Stimulated activated naive CD8-positive, alpha-beta T cell treated with anti-CD3 and anti-CD28 coated beads, Interleukin-15, Interleukin-2, amounts not matched to agents 100 ng/mL and 50 ng/mL, for 24 hours (primary cell): ENCODE data around the gene SPARCL1.
A peak's percentile ranks its signal among the peaks of the same experiment; 100 is the strongest.

Experiments used
- H3K27ac Mint-ChIP-seq: one replicate; pipeline ENCODE4 v1.8.0; 2021; ENCODE audit warnings: mild to moderate bottlenecking, mixed read lengths
- H3K27me3 Mint-ChIP-seq: one replicate; pipeline ENCODE4 v1.8.0; 2021; ENCODE audit warnings: mixed read lengths
- H3K36me3 Mint-ChIP-seq: one replicate; pipeline ENCODE4 v1.8.0; 2021; ENCODE audit warnings: low read depth, mixed read lengths
- H3K4me1 Mint-ChIP-seq: one replicate; pipeline ENCODE4 v1.8.0; 2021; ENCODE audit warnings: low read depth, mixed read lengths
- H3K4me3 Mint-ChIP-seq: one replicate; pipeline ENCODE4 v1.8.0; 2021; ENCODE audit warnings: mild to moderate bottlenecking, mixed read lengths
- H3K9me3 Mint-ChIP-seq: one replicate; pipeline ENCODE4 v1.8.0; 2021; ENCODE audit warnings: mixed read lengths

The SPARCL1 gene

GRCh38 chr4:87551361-87551760 lies 22.2 kb upstream of the SPARCL1 start:
- no peaks in the 10 kb centered on the region for H3K4me1 Mint-ChIP-seq
- H3K36me3 Mint-ChIP-seq: no peaks in the 10 kb centered on the region
- H3K27me3 Mint-ChIP-seq: no peaks in the 10 kb centered on the region
- no peak overlapping the region for H3K27ac Mint-ChIP-seq
- H3K9me3 Mint-ChIP-seq: no peaks in the 10 kb centered on the region
- no peak overlapping the region for H3K4me3 Mint-ChIP-seq

- Mint-ChIP-seq H3K4me3 (no peak overlapping the region), H3K27ac (no peak overlapping the region), H3K36me3 (no peaks in the 10 kb centered on the region), H3K9me3 (no peaks in the 10 kb centered on the region), H3K4me1 (no peaks in the 10 kb centered on the region), H3K27me3 (no peaks in the 10 kb centered on the region)
These were observed 18.0 kb upstream of the SPARCL1 start for GRCh38 chr4:87547016-87547708.

- H3K27me3 Mint-ChIP-seq: no peaks in the 10 kb centered on the region
- no peak overlapping the region for H3K27ac Mint-ChIP-seq
- H3K36me3 Mint-ChIP-seq: no peaks in the 10 kb centered on the region
- H3K4me1 Mint-ChIP-seq: no peaks in the 10 kb centered on the region
- H3K4me3 Mint-ChIP-seq: no peak overlapping the region
- H3K9me3 Mint-ChIP-seq: no peaks in the 10 kb centered on the region
These were observed 15.9 kb upstream of the SPARCL1 start for GRCh38 chr4:87545052-87545451.

- H3K4me3 Mint-ChIP-seq: no peak overlapping the region
- H3K36me3 Mint-ChIP-seq: no peaks in the 10 kb centered on the region
- no peaks in the 10 kb centered on the region for H3K27me3 Mint-ChIP-seq
- no peaks in the 10 kb centered on the region for H3K4me1 Mint-ChIP-seq
- no peak overlapping the region for H3K27ac Mint-ChIP-seq
- no peaks in the 10 kb centered on the region for H3K9me3 Mint-ChIP-seq
These were observed 14.8 kb upstream of the SPARCL1 start for GRCh38 chr4:87543835-87544461.

GRCh38 chr4:87542734-87543312 lies 13.6 kb upstream of the SPARCL1 start:
- Mint-ChIP-seq H3K36me3 (no peaks in the 10 kb centered on the region), H3K4me3 (no peak overlapping the region), H3K27me3 (no peaks in the 10 kb centered on the region), H3K4me1 (no peaks in the 10 kb centered on the region), H3K9me3 (no peaks in the 10 kb centered on the region), H3K27ac (peak overlapping the region; percentile 31)

- Mint-ChIP-seq H3K36me3 (no peaks in the 10 kb centered on the region), H3K9me3 (no peaks in the 10 kb centered on the region), H3K4me1 (no peaks in the 10 kb centered on the region), H3K27ac (no peak overlapping the region), H3K4me3 (no peak overlapping the region), H3K27me3 (no peaks in the 10 kb centered on the region)
These were observed 13.0 kb upstream of the SPARCL1 start for GRCh38 chr4:87541956-87542709.

- H3K4me1 Mint-ChIP-seq: no peaks in the 10 kb centered on the region
- no peak overlapping the region for H3K27ac Mint-ChIP-seq
- no peaks in the 10 kb centered on the region for H3K36me3 Mint-ChIP-seq
- no peak overlapping the region for H3K4me3 Mint-ChIP-seq
- H3K9me3 Mint-ChIP-seq: no peaks in the 10 kb centered on the region
- no peaks in the 10 kb centered on the region for H3K27me3 Mint-ChIP-seq
These were observed 12.3 kb upstream of the SPARCL1 start for GRCh38 chr4:87541521-87541920.

- H3K9me3 Mint-ChIP-seq: no peaks in the 10 kb centered on the region
- H3K36me3 Mint-ChIP-seq: no peaks in the 10 kb centered on the region
- H3K4me3 Mint-ChIP-seq: no peak overlapping the region
- H3K27me3 Mint-ChIP-seq: no peaks in the 10 kb centered on the region
- no peaks in the 10 kb centered on the region for H3K4me1 Mint-ChIP-seq
- H3K27ac Mint-ChIP-seq: no peak overlapping the region
These were observed 11.2 kb upstream of the SPARCL1 start for GRCh38 chr4:87540146-87541058.

- no peak overlapping the region for H3K4me3 Mint-ChIP-seq
- H3K27me3 Mint-ChIP-seq: no peaks in the 10 kb centered on the region
- no peaks in the 10 kb centered on the region for H3K36me3 Mint-ChIP-seq
- H3K27ac Mint-ChIP-seq: no peak overlapping the region
- no peaks in the 10 kb centered on the region for H3K9me3 Mint-ChIP-seq
- no peaks in the 10 kb centered on the region for H3K4me1 Mint-ChIP-seq
These were observed 3.7 kb upstream of the SPARCL1 start for GRCh38 chr4:87532907-87533306.

GRCh38 chr4:87532109-87532508 lies 2.9 kb upstream of the SPARCL1 start:
- Mint-ChIP-seq H3K36me3 (no peaks in the 10 kb centered on the region), H3K27me3 (no peaks in the 10 kb centered on the region), H3K4me1 (no peaks in the 10 kb centered on the region), H3K9me3 (no peaks in the 10 kb centered on the region), H3K27ac (no peak overlapping the region), H3K4me3 (no peak overlapping the region)

GRCh38 chr4:87531621-87532020 lies 2.4 kb upstream of the SPARCL1 start:
- H3K36me3 Mint-ChIP-seq: no peaks in the 10 kb centered on the region
- no peaks in the 10 kb centered on the region for H3K27me3 Mint-ChIP-seq
- H3K4me1 Mint-ChIP-seq: no peaks in the 10 kb centered on the region
- no peaks in the 10 kb centered on the region for H3K9me3 Mint-ChIP-seq
- H3K4me3 Mint-ChIP-seq: no peak overlapping the region
- H3K27ac Mint-ChIP-seq: no peak overlapping the region

- Mint-ChIP-seq H3K4me1 (no peaks in the 10 kb centered on the region), H3K27ac (no peak overlapping the region)
These were observed 1.7 kb upstream of the SPARCL1 start for GRCh38 chr4:87530868-87531267.

GRCh38 chr4:87530229-87530628 lies 1.1 kb upstream of the SPARCL1 start:
- no peaks in the 10 kb centered on the region for H3K36me3 Mint-ChIP-seq
- H3K27me3 Mint-ChIP-seq: no peaks in the 10 kb centered on the region
- H3K4me3 Mint-ChIP-seq: no peak overlapping the region
- H3K9me3 Mint-ChIP-seq: peaks cover 4% of the 10 kb centered on the region
- H3K27ac Mint-ChIP-seq: no peak overlapping the region
- H3K4me1 Mint-ChIP-seq: no peaks in the 10 kb centered on the region

More at GRCh38 chr4:87530868-87531267, 1.7 kb upstream of the SPARCL1 start:
- no peaks in the 10 kb centered on the region for H3K36me3 Mint-ChIP-seq
- H3K9me3 Mint-ChIP-seq: no peaks in the 10 kb centered on the region
- no peaks in the 10 kb centered on the region for H3K27me3 Mint-ChIP-seq
- no peak overlapping the region for H3K4me3 Mint-ChIP-seq

- Mint-ChIP-seq H3K4me3 (no peak overlapping the region), H3K9me3 (peaks cover 18% of the 10 kb centered on the region), H3K4me1 (no peaks in the 10 kb centered on the region), H3K36me3 (peaks cover 7% of the 10 kb centered on the region), H3K27me3 (no peaks in the 10 kb centered on the region), H3K27ac (no peak overlapping the region)
These were observed 1.6 kb downstream of the SPARCL1 start for GRCh38 chr4:87527431-87528220.
